WTC11 (cell line): ENCODE results near the gene ASB1.

ENCODE experiments used
- GRHL2 ChIP-seq: fragments of 250-450 bp; sonication (Bioruptor Pico); IDR thresholded peaks from 2 replicates; pipeline ENCODE4 v1.8.0; 2022; ENCODE audit warnings: mild to moderate bottlenecking, moderate library complexity; ENCODE audit not compliant: insufficient replicate concordance, severe bottlenecking
- HMGXB4 ChIP-seq: sonication (generic); formaldehyde crosslinking; IDR thresholded peaks from 2 replicates; pipeline ENCODE4 v1.8.1; 2023; ENCODE audit warnings: mild to moderate bottlenecking, moderate library complexity, missing genetic modification reagents
- JUN ChIP-seq: sonication (generic); formaldehyde crosslinking; IDR thresholded peaks from 2 replicates; pipeline ENCODE4 v1.8.0; 2023; ENCODE audit warnings: mild to moderate bottlenecking, missing genetic modification reagents
- NR1H2 ChIP-seq: sonication (generic); formaldehyde crosslinking; IDR thresholded peaks from 2 replicates; pipeline ENCODE4 v1.9.0; 2021; ENCODE audit warnings: mild to moderate bottlenecking, moderate library complexity, missing genetic modification reagents
- SP1 ChIP-seq: sonication (generic); formaldehyde crosslinking; conservative IDR thresholded peaks from 2 replicates; pipeline ENCODE4 v1.8.1; 2022; ENCODE audit warnings: missing genetic modification reagents
- TF ChIP-seq, protein P1 (sequence below): fragments of 200-600 bp; IDR thresholded peaks from 2 replicates; pipeline ENCODE4 v1.8.0; 2022; ENCODE audit warnings: antibody characterized with exemption

DNA sequence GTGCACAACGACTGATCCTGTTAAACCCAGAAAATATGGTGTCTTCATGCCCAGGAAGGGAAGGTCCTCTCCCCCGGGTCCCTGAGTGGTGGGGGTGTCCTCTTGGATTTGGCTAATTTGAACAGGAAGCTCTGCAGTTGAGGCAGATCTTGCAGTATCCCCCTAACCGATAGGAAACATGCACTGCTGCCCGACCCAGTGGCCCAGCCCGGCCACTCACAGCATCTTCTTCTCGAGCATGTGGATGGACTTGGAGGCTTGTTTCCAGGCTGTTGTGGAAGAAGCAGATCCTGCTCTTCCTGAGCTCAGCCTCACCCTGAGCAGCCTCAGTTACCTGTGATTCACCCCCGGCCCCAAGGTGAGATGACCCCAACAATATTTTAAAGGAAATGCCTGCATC is 46.4 kb upstream of the ASB1 start:
- TF ChIP-seq NR1H2 (no peak), SP1 (CRISPR knock-in tag) (no peak), JUN (no peak), HMGXB4 (CRISPR knock-in tag) (no peak), GRHL2 (CRISPR knock-in tag) (no peak)
- TF ChIP-seq, protein P1, sequence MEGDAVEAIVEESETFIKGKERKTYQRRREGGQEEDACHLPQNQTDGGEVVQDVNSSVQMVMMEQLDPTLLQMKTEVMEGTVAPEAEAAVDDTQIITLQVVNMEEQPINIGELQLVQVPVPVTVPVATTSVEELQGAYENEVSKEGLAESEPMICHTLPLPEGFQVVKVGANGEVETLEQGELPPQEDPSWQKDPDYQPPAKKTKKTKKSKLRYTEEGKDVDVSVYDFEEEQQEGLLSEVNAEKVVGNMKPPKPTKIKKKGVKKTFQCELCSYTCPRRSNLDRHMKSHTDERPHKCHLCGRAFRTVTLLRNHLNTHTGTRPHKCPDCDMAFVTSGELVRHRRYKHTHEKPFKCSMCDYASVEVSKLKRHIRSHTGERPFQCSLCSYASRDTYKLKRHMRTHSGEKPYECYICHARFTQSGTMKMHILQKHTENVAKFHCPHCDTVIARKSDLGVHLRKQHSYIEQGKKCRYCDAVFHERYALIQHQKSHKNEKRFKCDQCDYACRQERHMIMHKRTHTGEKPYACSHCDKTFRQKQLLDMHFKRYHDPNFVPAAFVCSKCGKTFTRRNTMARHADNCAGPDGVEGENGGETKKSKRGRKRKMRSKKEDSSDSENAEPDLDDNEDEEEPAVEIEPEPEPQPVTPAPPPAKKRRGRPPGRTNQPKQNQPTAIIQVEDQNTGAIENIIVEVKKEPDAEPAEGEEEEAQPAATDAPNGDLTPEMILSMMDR: no peak
